Measurements from ENCODE around the gene RASSF10. TPM values are rescaled to one million over a fixed set of nuclear protein-coding genes. Genes with fewer than 3 reads are reported as not detected.

Gene RASSF10
- total and polyA plus RNA-seq, 4 experiments from 2014 or later, result not detected

DNA sequence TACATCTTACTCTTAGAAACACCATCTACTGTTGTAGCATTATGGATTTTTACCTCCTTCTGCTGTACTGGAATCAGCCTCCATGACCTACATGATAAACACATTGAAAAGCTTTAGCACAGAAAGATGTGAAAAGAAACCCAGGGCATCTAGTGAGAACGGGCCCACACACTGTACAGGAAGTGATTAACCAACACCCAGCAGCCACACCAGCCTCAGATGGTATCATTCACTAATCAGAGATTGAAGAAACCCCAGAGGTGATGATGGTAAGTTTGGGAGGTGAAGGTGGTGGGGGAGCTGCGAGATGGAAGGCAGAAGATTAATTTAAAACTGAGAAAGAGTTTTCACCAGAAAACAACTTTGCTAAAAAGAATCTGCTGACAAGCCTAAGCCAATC lies 46.1 kb downstream of the RASSF10 start:
- Mint-ChIP-seq H3K27ac (no peak overlapping the region), H3K9me3 (peaks cover 0 to 5% (median 0%) of the 10 kb centered on the region in 8 donors)
- CTCF ChIA-PET (ENCODE audit: partially characterized antibody), result no interaction called here

DNA sequence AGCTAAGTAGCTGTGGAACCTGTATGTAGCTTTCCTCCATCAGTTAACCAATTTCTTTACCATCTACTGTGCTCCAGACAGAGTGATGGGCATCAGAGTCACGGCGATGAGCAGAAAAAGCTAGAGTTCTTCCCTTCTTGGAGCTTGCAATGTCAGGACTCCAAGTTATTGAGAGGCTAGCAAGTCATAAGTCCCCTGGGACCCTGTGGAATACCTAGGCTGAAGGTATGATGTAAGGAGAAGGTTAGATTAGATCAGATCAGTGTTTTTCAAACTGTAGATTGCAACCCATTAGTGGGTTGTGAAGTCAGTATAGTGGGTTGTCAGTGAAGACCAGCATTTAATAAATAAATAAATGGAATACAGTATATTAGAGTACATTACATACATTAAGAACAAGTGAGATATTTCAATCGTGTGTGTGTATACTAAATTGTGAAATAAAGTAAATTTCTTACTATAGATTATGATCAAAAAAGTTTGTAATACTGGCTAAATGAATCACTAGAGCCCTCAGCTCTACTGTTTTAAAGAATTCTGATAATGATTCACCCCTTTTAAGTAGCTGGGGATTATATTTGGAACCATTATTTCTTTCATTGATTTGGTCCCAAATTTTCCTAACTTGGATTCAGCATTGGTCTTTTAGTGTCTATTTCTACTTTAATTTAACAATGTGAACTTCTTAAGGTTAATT lies 52.3 kb downstream of the RASSF10 start:
- no peak for DNase-seq
- Mint-ChIP-seq H3K4me3 (no peak overlapping the region), H3K9me3 (peaks cover 0 to 8% (median 0%) of the 10 kb centered on the region in 8 donors), H3K27me3 (peaks cover 6 to 14% of the 10 kb centered on the region in 2 donors), H3K4me1 (no peaks in the 10 kb centered on the region), H3K27ac (no peak overlapping the region), H3K36me3 (no peaks in the 10 kb centered on the region)
- Histone ChIP-seq H3K36me3 (ENCODE audit: insufficient read depth, low read length) (no peaks in the 10 kb centered on the region), H3K9me3 (ENCODE audit: control insufficient read depth in 1 of 2, low read length in 2 of 2) (no peaks in the 10 kb centered on the region), H3K4me1 (ENCODE audit: insufficient read depth, low read length) (no peaks in the 10 kb centered on the region), H3K27me3 (ENCODE audit: insufficient read depth, low read length) (no peaks in the 10 kb centered on the region), H3K4me3 (ENCODE audit: low read length in 2 of 2) (no peak overlapping the region), H3K27ac (ENCODE audit: low read depth, low read length) (no peak overlapping the region)
- intact Hi-C loops (cut with micrococcal nuclease), result no loop called here
- POLR2A ChIA-PET (ENCODE audit: partially characterized antibody), result no interaction called here
- CTCF ChIA-PET (ENCODE audit: partially characterized antibody), result no interaction called here

More for the DNA sequence above, 46.1 kb downstream of the RASSF10 start:
- peaks cover 5 to 13% (median 9%) of the 10 kb centered on the region in 4 donors for H3K4me1 Mint-ChIP-seq
- Histone ChIP-seq H3K4me3 (ENCODE audit: low read length in 2 of 2) (no peak overlapping the region), H3K27ac (ENCODE audit: low read depth, low read length) (no peak overlapping the region), H3K27me3 (ENCODE audit: insufficient read depth, low read length) (no peaks in the 10 kb centered on the region), H3K9me3 (ENCODE audit: control insufficient read depth in 1 of 2, low read length in 2 of 2) (no peaks in the 10 kb centered on the region), H3K4me1 (ENCODE audit: insufficient read depth, low read length) (peaks cover 14% of the 10 kb centered on the region), H3K36me3 (ENCODE audit: insufficient read depth, low read length) (no peaks in the 10 kb centered on the region)
- H3K4me3 Mint-ChIP-seq, result no peak overlapping the region
- peak in 4 of 5 donors; percentile 6 to 24 (median 20) for DNase-seq
- no peaks in the 10 kb centered on the region for H3K36me3 Mint-ChIP-seq
- peaks cover 5 to 19% of the 10 kb centered on the region in 2 donors for H3K27me3 Mint-ChIP-seq
- intact Hi-C loops (cut with micrococcal nuclease), result no loop called here
- POLR2A ChIA-PET (ENCODE audit: partially characterized antibody), result no interaction called here
